HG02970 (cell line): Measurements from ENCODE around the gene DYNLT3.

Experiments
- ATAC-seq: cut with Tn5 transposase; IDR thresholded peaks from one replicate; pipeline ENCODE4 v1.9.1; 2021; ENCODE audit warnings: mild to moderate bottlenecking, moderate library complexity, moderate number of reproducible peaks; ENCODE audit not compliant: unreplicated experiment, low FRiP score

The DYNLT3 gene

DNA sequence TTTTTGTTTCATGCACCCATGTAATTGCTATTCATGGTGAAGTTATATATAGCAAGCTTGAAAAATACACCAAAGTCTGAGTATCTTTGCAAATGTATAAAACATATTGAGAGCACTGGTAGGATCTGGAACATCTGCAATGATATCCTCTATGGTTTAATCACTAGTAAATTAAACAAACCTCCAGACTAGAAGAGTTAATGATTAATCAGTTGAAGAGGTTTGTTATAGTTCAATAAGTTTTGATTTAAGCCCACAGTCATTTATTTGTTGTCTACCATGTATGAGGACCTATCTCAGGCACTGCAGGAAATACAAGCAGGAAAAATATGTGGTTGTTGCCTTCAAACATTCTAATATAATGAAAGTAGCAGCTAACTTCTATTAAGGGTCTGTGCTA, 51.1 kb downstream of the DYNLT3 start:
- no peak for ATAC-seq
